Measurements from ENCODE around the gene SOX11. TPM values are rescaled to one million over a fixed set of nuclear protein-coding genes. Genes with fewer than 3 reads are reported as not detected.

SOX11 gene
- total RNA-seq, 4 donors from 2014 or later, result not detected

DNA sequence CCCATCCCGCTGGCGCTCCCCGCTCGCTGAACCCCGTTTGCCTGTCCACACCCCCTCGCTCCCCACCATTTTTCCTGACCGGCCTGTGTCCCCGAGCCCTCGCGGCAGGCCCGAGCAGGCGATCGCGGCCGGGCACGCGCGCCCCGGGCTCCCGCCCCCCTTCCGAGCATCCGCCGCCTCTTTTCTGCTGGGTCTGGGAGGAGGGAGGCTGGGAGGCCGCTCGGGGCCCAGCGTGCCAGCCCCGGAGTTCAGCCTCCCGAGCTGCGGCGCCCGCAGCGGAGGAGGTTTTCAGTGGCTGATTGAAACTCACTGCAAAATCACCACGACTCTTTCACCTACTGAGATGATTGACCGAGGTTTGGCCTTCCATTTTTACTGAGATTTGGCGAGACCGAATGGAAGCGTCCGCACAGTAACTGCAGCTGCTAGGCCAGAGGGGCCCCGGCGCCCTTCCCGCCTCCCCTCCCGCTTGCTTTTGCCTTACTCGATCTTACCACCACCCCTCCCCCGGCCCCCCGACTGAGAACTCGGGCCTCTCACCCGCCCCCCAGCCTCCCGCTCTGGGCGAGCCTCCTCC, 4.8 kb downstream of the SOX11 start:
- ATAC-seq (ENCODE audit: low FRiP score), result no peak
- no peak for DNase-seq (ENCODE audit: low spot score)
- TF ChIP-seq, protein P1, sequence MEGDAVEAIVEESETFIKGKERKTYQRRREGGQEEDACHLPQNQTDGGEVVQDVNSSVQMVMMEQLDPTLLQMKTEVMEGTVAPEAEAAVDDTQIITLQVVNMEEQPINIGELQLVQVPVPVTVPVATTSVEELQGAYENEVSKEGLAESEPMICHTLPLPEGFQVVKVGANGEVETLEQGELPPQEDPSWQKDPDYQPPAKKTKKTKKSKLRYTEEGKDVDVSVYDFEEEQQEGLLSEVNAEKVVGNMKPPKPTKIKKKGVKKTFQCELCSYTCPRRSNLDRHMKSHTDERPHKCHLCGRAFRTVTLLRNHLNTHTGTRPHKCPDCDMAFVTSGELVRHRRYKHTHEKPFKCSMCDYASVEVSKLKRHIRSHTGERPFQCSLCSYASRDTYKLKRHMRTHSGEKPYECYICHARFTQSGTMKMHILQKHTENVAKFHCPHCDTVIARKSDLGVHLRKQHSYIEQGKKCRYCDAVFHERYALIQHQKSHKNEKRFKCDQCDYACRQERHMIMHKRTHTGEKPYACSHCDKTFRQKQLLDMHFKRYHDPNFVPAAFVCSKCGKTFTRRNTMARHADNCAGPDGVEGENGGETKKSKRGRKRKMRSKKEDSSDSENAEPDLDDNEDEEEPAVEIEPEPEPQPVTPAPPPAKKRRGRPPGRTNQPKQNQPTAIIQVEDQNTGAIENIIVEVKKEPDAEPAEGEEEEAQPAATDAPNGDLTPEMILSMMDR (IDR thresholded peaks at IDR 0.05), result no peak

DNA sequence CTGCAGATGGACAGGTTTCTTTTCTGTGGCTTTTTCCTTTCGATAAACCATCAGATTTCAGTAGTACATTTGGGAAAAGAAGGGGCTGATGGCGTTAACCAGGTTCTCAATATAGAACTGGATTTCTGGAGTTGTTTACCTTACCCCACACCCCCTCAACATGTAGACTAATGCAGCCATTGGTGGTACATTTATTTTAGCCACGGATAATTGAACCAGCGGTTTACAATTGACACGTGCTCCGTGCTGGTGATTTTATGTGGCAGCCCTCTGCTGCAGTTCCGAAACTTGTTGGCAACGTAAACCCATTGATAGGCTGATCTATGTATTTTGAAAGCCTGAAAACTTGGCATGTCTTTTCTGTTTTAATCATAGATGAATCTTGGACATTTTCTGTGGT, 5.4 kb downstream of the SOX11 start:
- ATAC-seq (ENCODE audit: low FRiP score) (no peak), DNase-seq (ENCODE audit: low spot score) (no peak)
- TF ChIP-seq, protein P1 (IDR thresholded peaks at IDR 0.05), result no peak

DNA sequence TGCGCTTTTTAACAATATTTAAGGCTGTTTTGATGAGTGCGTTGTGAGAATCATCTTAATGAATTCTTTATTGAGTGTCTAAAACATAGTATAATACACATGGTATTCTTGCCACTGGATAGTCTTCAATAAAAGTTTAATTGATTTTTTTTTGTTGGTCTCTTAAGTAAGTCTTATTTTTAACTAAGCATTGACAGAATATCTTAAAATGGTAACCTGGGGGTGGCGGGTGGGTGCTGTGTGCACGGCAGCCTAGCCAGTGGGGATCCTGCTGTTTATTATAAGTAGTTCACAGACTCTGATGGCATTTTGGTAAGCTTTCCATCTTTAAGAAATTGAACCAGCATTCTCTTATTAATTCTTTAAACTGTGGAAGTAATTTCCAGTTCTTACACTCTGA, 6.0 kb downstream of the SOX11 start:
- ATAC-seq (ENCODE audit: low FRiP score) (no peak), DNase-seq (ENCODE audit: low spot score) (no peak)
- TF ChIP-seq, protein P1 (IDR thresholded peaks at IDR 0.05), result no peak

DNA sequence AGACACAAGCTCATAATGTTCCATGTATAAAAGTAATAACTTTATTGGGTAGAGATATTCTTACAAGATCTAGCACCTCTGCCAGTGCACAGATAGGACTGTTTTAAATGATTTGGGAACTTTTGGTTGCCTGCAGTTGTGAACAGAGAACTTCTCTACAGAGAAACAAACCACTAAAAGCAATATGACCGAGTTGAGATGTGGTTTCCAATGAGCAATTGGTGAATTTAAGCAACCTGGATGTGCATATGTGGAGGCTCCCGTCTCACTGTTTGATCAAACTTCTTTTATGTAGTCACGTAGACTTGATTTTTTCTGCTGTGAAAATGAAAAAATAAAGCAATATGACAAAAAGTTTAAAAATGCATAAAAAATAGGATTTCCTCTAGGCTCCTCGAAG, 7.8 kb downstream of the SOX11 start:
- no peak for DNase-seq (ENCODE audit: low spot score)
- ATAC-seq (ENCODE audit: low FRiP score), result no peak

DNA sequence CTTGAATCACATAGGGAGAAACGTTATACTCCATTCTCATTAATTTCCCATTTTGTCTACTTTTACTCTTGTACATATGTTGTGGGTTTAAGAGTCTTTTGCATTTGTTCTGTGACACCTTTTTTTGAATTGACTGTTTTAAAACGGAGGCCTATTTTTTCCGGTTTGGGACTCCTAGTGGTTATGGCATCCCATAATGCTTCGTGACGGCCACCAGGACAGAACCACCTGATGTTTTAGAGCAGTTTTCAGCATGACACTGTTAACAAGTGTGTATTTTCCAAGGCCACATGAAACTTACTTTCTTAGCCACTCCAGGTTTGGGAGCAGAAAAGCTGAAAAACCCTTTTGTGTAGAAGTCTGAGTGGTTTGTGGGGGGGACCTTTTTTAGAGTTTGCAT, 8.4 kb downstream of the SOX11 start:
- TF ChIP-seq, protein P1 (IDR thresholded peaks at IDR 0.05), result no peak
- ATAC-seq (ENCODE audit: low FRiP score), result no peak

More for the DNA sequence above, 7.8 kb downstream of the SOX11 start:
- TF ChIP-seq, protein P1 (IDR thresholded peaks at IDR 0.05), result no peak

DNA sequence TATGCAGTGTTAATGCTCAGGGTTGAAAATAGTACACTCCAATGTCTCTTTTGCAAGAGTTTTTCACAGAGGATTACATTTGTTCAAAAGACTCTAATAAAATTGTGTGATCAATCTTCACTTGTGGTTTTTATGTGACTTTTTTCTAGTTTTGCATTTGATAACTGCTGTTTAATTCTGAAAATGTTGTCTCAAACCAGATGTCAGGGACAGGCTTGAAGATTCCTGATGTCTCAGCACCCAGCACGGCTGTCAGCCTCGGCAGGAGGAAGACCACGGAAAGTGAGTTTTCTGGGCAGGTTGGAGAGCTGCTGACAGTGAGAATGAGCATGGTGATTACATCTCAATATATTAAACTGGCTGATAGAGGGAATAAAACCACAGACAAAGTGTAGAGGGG, 9.1 kb downstream of the SOX11 start:
- DNase-seq (ENCODE audit: low spot score) (no peak), ATAC-seq (ENCODE audit: low FRiP score) (no peak)
- TF ChIP-seq, protein P1 (IDR thresholded peaks at IDR 0.05), result no peak

More for the DNA sequence above, 8.4 kb downstream of the SOX11 start:
- DNase-seq (ENCODE audit: low spot score), result no peak

DNA sequence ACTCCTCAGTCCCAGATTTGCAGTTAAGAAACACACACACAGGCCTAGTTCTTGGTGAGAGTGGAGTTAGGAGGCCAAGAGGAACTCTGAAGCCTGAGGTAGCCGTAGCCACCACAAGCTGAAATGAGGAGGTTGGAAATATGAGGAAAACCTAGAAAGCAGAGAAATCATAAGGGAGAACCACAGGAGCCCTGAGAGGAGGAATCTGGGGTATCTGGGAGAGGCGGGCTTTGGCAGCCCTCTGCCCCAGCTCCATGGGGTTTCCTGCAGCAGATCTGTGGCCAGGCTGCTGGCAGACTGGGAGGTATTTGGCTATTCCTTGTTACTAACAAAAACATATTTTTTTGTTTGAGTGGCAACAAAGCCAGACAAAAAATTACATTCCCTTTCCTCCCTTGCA, 11.0 kb downstream of the SOX11 start:
- DNase-seq (ENCODE audit: low spot score) (no peak), ATAC-seq (ENCODE audit: low FRiP score) (no peak)
- TF ChIP-seq, protein P1 (IDR thresholded peaks at IDR 0.05), result no peak
